GM18873 (cell line): ENCODE results near the gene TGFBR3.

Source experiments
- ATAC-seq: cut with Tn5 transposase; IDR thresholded peaks from one replicate; pipeline ENCODE4 v1.9.1; 2021; ENCODE audit warnings: mild to moderate bottlenecking, moderate library complexity, moderate number of reproducible peaks; ENCODE audit not compliant: unreplicated experiment, low FRiP score

TGFBR3 gene

GRCh38 chr1:91718877-91719276 is 167.1 kb downstream of the TGFBR3 start:
- ATAC-seq = no peak

- no peak for ATAC-seq
Observed at GRCh38 chr1:91718368-91718767, 167.6 kb downstream of the TGFBR3 start.

GRCh38 chr1:91717839-91718238 is 168.1 kb downstream of the TGFBR3 start:
- ATAC-seq = no peak

GRCh38 chr1:91716339-91716738 is 169.6 kb downstream of the TGFBR3 start:
- no peak for ATAC-seq

GRCh38 chr1:91715416-91716000 is 170.4 kb downstream of the TGFBR3 start:
- no peak for ATAC-seq

GRCh38 chr1:91714867-91715381 is 171.0 kb downstream of the TGFBR3 start:
- ATAC-seq = no peak

GRCh38 chr1:91712981-91713841 is 172.7 kb downstream of the TGFBR3 start:
- peak; percentile 50 for ATAC-seq

GRCh38 chr1:91712393-91712792 is 173.6 kb downstream of the TGFBR3 start:
- no peak for ATAC-seq

- ATAC-seq = no peak
Observed at GRCh38 chr1:91711504-91712247, 174.3 kb downstream of the TGFBR3 start.

- ATAC-seq = no peak
Observed at GRCh38 chr1:91710261-91710660, 175.7 kb downstream of the TGFBR3 start.

- ATAC-seq = no peak
Observed at GRCh38 chr1:91708691-91709090, 177.3 kb downstream of the TGFBR3 start.

- no peak for ATAC-seq
Observed at GRCh38 chr1:91707890-91708218, 178.1 kb downstream of the TGFBR3 start.

GRCh38 chr1:91707114-91707889 is 178.6 kb downstream of the TGFBR3 start:
- ATAC-seq = no peak

GRCh38 chr1:91706140-91706957 is 179.6 kb downstream of the TGFBR3 start:
- ATAC-seq = no peak

GRCh38 chr1:91704746-91705145 is 181.2 kb downstream of the TGFBR3 start:
- ATAC-seq = no peak

GRCh38 chr1:91703095-91703494 is 182.9 kb downstream of the TGFBR3 start:
- no peak for ATAC-seq

- ATAC-seq = no peak
Observed at GRCh38 chr1:91701472-91701869, 184.5 kb downstream of the TGFBR3 start.

- no peak for ATAC-seq
Observed at GRCh38 chr1:91700771-91701471, 185.0 kb downstream of the TGFBR3 start.

GRCh38 chr1:91700332-91700731 is 185.6 kb downstream of the TGFBR3 start:
- no peak for ATAC-seq
